HepG2 (cell line): ENCODE measurements around the gene IFRD1. TPM values are rescaled to one million over a fixed set of nuclear protein-coding genes. Genes with fewer than 3 reads are reported as not detected.

Experiments used
- FOXJ3 ChIP-seq: sonication (generic); formaldehyde crosslinking; IDR thresholded peaks from 2 replicates; pipeline ENCODE4 v1.4.0; 2020; ENCODE audit warnings: missing genetic modification reagents, mild to moderate bottlenecking, borderline replicate concordance
- GRHL1 ChIP-seq: sonication (generic); formaldehyde crosslinking; conservative IDR thresholded peaks from 2 replicates; pipeline ENCODE4 v1.8.0; 2022; ENCODE audit warnings: missing genetic modification reagents
- HINFP ChIP-seq: sonication (generic); formaldehyde crosslinking; IDR thresholded peaks from 2 replicates; pipeline ENCODE4 v1.4.0; 2020; ENCODE audit warnings: low read depth, mild to moderate bottlenecking, missing genetic modification reagents
- KLF11 ChIP-seq: IDR thresholded peaks from 2 replicates; pipeline ENCODE4 v1.6.1; 2016; ENCODE audit warnings: missing compliant biosample characterization
- LCORL ChIP-seq, 2 experiments: fragments of 450-650 bp in 1 of 2; sonication (generic) in 1 of 2; formaldehyde crosslinking in 1 of 2; IDR thresholded peaks; 2 replicates each; pipeline versions ENCODE4 v1.5.0 to v1.6.1; 2017 to 2020; ENCODE audit warnings: antibody characterized with exemption in 1 of 2, missing genetic modification reagents in 1 of 2
- PHF20 ChIP-seq: sonication (generic); formaldehyde crosslinking; IDR thresholded peaks from 2 replicates; pipeline ENCODE4 v1.5.0; 2020; ENCODE audit warnings: mild to moderate bottlenecking, missing genetic modification reagents
- TFE3 ChIP-seq: IDR thresholded peaks from 2 replicates; pipeline ENCODE4 v1.6.1; 2016
- ZMAT5 ChIP-seq: sonication (generic); formaldehyde crosslinking; IDR thresholded peaks from 2 replicates; pipeline ENCODE4 v1.5.0; 2020; ENCODE audit warnings: mild to moderate bottlenecking, low read depth, missing genetic modification reagents, borderline replicate concordance
- polyA plus RNA-seq, 8 experiments: library from polyadenylated mRNA; depleted of rRNA in 3 of 8; stranded (reverse) in 7 of 8; unstranded in 1 of 8; fragments of >200 nt; fragmentation: Illumina TruSeq in 4 of 8; extraction: Trizol in 4 of 8; gene quantifications; 2 replicates each; pipeline versions ENCODE4 v1.2.1 to v1.2.3, GENCODE V29; 2011 to 2016; ENCODE audit warnings: low read depth in 4 of 8, missing spikeins in 1 of 8, mixed read lengths in 1 of 8; ENCODE audit not compliant: insufficient read depth in 1 of 8
- total RNA-seq, 5 experiments: library from RNA; depleted of rRNA; stranded (reverse); fragments of >200 nt; fragmentation: Illumina TruSeq; extraction: Trizol; gene quantifications; 2 replicates each; pipeline ENCODE4 v1.2.3, GENCODE V29; 2016; ENCODE audit warnings: low read depth in 1 of 5
- TF ChIP-seq, protein P1 (sequence below), 2 experiments: sonication (generic) in 1 of 2; formaldehyde crosslinking in 1 of 2; IDR thresholded peaks; 2 replicates each; pipeline versions ENCODE4 v1.5.1 to v1.6.1; 2011 to 2020; ENCODE audit warnings: borderline replicate concordance in 1 of 2, low read depth in 1 of 2, low read length in 1 of 2, mild to moderate bottlenecking in 1 of 2, missing genetic modification reagents in 1 of 2, moderate library complexity in 1 of 2
- TF ChIP-seq, protein P2 (sequence below): sonication (generic); formaldehyde crosslinking; conservative IDR thresholded peaks from 2 replicates; pipeline ENCODE4 v1.4.0; 2020; ENCODE audit warnings: mild to moderate bottlenecking, missing genetic modification reagents, moderate library complexity
- TF ChIP-seq, protein P3 (sequence below): fragments of 450-650 bp; IDR thresholded peaks from 2 replicates; pipeline ENCODE4 v1.6.1; 2016

IFRD1 gene
- total and polyA plus RNA-seq, 2 of the 13 experiments (the other 11 are each of a cell fraction or from before 2014, with no cell fraction given) = 50.9 to 55.5 TPM

DNA sequence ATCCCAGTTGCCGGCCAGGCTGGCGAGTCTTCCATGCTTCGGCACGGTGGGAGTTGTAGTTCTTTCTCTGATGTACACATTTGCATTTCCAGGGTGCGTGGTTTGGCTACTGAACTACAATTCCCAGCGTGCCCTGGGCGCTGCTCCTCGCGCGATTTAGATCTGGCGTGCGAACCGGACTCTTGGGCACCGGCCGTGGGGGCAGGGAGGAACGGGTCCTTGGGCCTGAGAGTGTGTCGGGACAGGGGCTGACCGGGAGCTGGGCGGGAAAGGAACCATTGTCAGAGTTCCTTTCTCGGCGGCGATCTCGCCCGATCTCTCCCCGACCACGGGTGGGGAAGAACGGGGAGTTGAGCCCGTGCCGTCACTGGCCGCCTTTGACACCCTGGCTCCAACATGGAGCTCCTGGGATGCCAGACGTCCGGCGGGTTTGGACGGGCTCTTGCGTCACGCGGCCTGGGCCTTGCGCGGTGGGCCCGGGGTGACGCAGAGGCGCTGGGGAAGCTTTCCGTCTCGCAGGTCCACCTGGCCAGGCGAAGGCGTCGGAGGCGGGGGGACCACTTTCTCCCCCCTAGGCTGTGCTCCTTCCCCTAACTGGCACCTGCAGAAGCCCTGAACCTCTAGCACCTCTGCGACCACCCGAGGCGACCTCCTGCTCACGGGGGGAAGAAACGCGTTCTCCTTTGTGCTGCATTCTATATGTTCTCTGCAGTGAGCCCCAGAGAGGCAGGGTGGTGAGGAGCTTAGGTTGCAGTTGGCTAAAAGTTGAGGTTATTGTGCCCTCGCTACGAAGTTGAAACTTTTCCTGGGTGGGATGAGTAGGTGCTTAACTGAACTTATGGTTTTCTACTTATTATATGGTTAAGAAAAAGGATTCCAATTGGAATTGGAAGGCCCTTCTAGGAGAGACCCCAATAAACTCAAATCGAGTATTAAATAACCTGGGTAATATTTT lies 824 bp downstream of the IFRD1 start (continued):
- no peak for TF ChIP-seq ZMAT5 (CRISPR knock-in tag)
- TF ChIP-seq, protein P1, sequence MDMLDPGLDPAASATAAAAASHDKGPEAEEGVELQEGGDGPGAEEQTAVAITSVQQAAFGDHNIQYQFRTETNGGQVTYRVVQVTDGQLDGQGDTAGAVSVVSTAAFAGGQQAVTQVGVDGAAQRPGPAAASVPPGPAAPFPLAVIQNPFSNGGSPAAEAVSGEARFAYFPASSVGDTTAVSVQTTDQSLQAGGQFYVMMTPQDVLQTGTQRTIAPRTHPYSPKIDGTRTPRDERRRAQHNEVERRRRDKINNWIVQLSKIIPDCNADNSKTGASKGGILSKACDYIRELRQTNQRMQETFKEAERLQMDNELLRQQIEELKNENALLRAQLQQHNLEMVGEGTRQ (IDR thresholded peaks at IDR 0.05; ENCODE audit: low read depth, low read length) = no peak
- TF ChIP-seq, protein P1 (CRISPR knock-in tag; IDR thresholded peaks at IDR 0.05; ENCODE audit: borderline replicate concordance) = peak; percentile 37; the same call in 1 of the 2 replicates
- peak; percentile 70 for TF ChIP-seq PHF20 (CRISPR knock-in tag)
- TF ChIP-seq HINFP = peak; percentile 19; the same call in 1 of the 2 replicates
- TF ChIP-seq, protein P2, sequence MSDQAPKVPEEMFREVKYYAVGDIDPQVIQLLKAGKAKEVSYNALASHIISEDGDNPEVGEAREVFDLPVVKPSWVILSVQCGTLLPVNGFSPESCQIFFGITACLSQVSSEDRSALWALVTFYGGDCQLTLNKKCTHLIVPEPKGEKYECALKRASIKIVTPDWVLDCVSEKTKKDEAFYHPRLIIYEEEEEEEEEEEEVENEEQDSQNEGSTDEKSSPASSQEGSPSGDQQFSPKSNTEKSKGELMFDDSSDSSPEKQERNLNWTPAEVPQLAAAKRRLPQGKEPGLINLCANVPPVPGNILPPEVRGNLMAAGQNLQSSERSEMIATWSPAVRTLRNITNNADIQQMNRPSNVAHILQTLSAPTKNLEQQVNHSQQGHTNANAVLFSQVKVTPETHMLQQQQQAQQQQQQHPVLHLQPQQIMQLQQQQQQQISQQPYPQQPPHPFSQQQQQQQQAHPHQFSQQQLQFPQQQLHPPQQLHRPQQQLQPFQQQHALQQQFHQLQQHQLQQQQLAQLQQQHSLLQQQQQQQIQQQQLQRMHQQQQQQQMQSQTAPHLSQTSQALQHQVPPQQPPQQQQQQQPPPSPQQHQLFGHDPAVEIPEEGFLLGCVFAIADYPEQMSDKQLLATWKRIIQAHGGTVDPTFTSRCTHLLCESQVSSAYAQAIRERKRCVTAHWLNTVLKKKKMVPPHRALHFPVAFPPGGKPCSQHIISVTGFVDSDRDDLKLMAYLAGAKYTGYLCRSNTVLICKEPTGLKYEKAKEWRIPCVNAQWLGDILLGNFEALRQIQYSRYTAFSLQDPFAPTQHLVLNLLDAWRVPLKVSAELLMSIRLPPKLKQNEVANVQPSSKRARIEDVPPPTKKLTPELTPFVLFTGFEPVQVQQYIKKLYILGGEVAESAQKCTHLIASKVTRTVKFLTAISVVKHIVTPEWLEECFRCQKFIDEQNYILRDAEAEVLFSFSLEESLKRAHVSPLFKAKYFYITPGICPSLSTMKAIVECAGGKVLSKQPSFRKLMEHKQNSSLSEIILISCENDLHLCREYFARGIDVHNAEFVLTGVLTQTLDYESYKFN (CRISPR knock-in tag) = peak; percentile 36; the same call in 1 of the 2 replicates
- TF ChIP-seq KLF11 (CRISPR knock-in tag) = no peak
- TF ChIP-seq LCORL (IDR thresholded peaks at IDR 0.05) = no peak
- no peak for TF ChIP-seq LCORL (CRISPR knock-in tag; IDR thresholded peaks at IDR 0.05)
- no peak for TF ChIP-seq TFE3 (CRISPR knock-in tag)
- no peak for TF ChIP-seq GRHL1 (CRISPR knock-in tag)
- TF ChIP-seq, protein P3, sequence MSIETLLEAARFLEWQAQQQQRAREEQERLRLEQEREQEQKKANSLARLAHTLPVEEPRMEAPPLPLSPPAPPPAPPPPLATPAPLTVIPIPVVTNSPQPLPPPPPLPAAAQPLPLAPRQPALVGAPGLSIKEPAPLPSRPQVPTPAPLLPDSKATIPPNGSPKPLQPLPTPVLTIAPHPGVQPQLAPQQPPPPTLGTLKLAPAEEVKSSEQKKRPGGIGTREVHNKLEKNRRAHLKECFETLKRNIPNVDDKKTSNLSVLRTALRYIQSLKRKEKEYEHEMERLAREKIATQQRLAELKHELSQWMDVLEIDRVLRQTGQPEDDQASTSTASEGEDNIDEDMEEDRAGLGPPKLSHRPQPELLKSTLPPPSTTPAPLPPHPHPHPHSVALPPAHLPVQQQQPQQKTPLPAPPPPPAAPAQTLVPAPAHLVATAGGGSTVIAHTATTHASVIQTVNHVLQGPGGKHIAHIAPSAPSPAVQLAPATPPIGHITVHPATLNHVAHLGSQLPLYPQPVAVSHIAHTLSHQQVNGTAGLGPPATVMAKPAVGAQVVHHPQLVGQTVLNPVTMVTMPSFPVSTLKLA = peak; percentile 46
- peak; percentile 58; the same call in 1 of the 2 replicates for TF ChIP-seq FOXJ3 (CRISPR knock-in tag)
